ENCODE measurements around the gene RPL27.

DNA sequence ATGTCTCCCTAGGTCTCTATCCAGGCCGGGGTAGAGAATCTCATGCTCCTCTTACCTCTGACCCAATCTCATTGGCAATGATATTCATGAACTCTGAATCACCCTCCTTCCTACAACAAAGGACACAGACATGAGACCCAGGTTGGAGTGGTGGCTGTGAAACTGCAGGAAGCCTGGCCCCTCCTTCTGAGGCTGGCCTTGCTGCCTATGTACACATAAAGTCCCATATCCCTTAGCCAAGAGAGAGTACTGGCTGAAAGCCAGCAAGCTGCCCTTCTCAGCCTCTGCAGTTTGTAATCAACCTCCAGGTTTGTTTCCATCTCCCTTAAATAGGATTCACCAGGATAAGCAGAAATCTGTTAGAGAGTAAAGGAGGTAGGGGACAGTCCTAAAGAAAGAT, 44.5 kb upstream of the RPL27 start:
- TF ChIP-seq, protein P1, sequence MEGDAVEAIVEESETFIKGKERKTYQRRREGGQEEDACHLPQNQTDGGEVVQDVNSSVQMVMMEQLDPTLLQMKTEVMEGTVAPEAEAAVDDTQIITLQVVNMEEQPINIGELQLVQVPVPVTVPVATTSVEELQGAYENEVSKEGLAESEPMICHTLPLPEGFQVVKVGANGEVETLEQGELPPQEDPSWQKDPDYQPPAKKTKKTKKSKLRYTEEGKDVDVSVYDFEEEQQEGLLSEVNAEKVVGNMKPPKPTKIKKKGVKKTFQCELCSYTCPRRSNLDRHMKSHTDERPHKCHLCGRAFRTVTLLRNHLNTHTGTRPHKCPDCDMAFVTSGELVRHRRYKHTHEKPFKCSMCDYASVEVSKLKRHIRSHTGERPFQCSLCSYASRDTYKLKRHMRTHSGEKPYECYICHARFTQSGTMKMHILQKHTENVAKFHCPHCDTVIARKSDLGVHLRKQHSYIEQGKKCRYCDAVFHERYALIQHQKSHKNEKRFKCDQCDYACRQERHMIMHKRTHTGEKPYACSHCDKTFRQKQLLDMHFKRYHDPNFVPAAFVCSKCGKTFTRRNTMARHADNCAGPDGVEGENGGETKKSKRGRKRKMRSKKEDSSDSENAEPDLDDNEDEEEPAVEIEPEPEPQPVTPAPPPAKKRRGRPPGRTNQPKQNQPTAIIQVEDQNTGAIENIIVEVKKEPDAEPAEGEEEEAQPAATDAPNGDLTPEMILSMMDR (IDR thresholded peaks at IDR 0.05): no peak
- TF ChIP-seq POLR2A (IDR thresholded peaks at IDR 0.05): no peak
